IgD-negative memory B cell (primary cell): Measurements from ENCODE around the gene CARMIL1. TPM values are rescaled to one million over a fixed set of nuclear protein-coding genes. Genes with fewer than 3 reads are reported as not detected.
A peak's percentile ranks its signal among the peaks of the same experiment; 100 is the strongest.

Experiments
- H3K27ac Mint-ChIP-seq, 3 donors: one replicate each; pipeline ENCODE4 v1.8.0; 2020 to 2022; ENCODE audit warnings: mild to moderate bottlenecking in 3 of 3, mixed read lengths in 3 of 3, moderate library complexity in 1 of 3
- H3K27me3 Mint-ChIP-seq: one replicate; pipeline ENCODE4 v1.8.0; 2021; ENCODE audit warnings: mixed read lengths
- H3K36me3 Mint-ChIP-seq: one replicate; pipeline ENCODE4 v1.8.0; 2020; ENCODE audit warnings: mild to moderate bottlenecking, mixed read lengths
- H3K4me1 Mint-ChIP-seq, 3 donors: one replicate each; pipeline ENCODE4 v1.8.0; 2020 to 2022; ENCODE audit warnings: mixed read lengths in 3 of 3, mild to moderate bottlenecking in 1 of 3
- H3K4me3 Mint-ChIP-seq, 4 donors: one replicate each; pipeline ENCODE4 v1.8.0; 2020 to 2022; ENCODE audit warnings: mild to moderate bottlenecking in 4 of 4, mixed read lengths in 4 of 4, moderate library complexity in 3 of 4
- H3K9me3 Mint-ChIP-seq, 3 donors: one replicate each; pipeline ENCODE4 v1.8.0; 2020 to 2021; ENCODE audit warnings: mixed read lengths in 3 of 3, mild to moderate bottlenecking in 1 of 3
- polyA plus RNA-seq: library from polyadenylated mRNA; unstranded; fragments of 300-500 nt; fragmentation: Illumina TruSeq; gene quantifications from one replicate; pipeline ENCODE4 v1.2.3, GENCODE V29; 2021

CARMIL1 gene
- polyA plus RNA-seq, 1 donor from 2014 or later = 1.1 TPM

DNA sequence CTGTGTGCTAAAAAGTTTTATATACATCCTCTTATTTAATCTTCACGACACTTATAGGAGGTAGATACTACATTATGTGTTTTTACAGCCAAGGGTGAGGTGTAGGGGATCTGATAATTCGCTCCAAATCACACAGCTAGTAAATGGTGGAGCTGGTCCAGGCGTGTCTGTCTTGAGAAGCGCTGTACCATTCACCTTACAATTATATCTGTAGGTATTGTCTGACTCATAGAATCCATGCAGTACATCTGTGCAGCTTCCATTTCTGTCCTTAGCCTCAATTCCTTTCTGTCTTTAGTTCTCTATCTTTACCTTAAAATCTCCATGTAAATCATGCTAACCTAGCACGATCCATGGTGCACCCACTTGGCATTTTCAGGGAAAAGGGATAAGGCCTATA is 120.7 kb downstream of the CARMIL1 start:
- Mint-ChIP-seq H3K27ac (peak overlapping the region in 1 of 3 donors; percentile 64), H3K4me1 (peaks cover 8 to 36% (median 9%) of the 10 kb centered on the region in 3 donors), H3K9me3 (no peaks in the 10 kb centered on the region), H3K36me3 (peaks cover 1% of the 10 kb centered on the region), H3K4me3 (no peak overlapping the region), H3K27me3 (peaks cover 6% of the 10 kb centered on the region)

DNA sequence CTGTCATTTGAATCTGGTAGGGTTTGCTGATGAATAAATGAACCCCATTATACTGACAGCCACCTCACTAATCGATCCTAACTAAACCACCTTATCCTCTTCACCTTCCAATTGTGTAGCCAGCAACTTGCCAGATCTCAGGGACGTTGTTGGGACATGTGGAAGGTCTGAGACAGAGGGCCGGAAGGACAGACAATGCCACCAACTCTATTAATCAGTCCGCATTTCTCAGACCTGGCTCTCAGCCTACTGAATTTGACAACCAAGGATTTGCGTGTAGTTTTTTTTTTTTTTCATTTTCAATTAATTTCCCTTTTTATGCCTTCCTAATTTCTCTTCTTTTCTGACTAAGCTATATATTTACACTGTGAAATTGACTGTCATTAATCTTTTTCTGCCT is 122.5 kb downstream of the CARMIL1 start:
- Mint-ChIP-seq H3K9me3 (no peaks in the 10 kb centered on the region), H3K4me1 (peaks cover 9 to 34% (median 9%) of the 10 kb centered on the region in 3 donors), H3K27me3 (no peaks in the 10 kb centered on the region), H3K36me3 (no peaks in the 10 kb centered on the region), H3K27ac (no peak overlapping the region), H3K4me3 (no peak overlapping the region)

DNA sequence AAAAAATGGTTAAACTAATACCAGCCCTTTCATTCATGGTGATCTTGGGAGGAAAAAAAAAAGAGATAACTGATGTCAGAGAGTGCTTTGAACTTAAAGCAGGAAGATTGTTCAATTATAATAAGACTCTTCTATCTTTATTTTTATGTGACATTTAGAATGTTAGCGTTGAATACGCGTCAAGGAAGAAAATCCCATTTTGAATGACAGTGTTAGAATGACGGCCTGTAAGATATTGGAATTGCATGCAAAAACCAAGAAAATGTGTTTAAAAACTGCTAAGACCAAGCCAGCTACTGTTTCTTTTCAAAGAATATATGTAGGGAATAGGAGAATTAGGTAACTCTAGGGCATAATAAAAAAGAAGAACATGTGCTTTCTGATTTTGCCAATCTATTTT is 123.0 kb downstream of the CARMIL1 start:
- Mint-ChIP-seq H3K36me3 (no peaks in the 10 kb centered on the region), H3K9me3 (no peaks in the 10 kb centered on the region), H3K27me3 (no peaks in the 10 kb centered on the region), H3K27ac (no peak overlapping the region), H3K4me1 (peaks cover 9 to 34% (median 9%) of the 10 kb centered on the region in 3 donors), H3K4me3 (no peak overlapping the region)

DNA sequence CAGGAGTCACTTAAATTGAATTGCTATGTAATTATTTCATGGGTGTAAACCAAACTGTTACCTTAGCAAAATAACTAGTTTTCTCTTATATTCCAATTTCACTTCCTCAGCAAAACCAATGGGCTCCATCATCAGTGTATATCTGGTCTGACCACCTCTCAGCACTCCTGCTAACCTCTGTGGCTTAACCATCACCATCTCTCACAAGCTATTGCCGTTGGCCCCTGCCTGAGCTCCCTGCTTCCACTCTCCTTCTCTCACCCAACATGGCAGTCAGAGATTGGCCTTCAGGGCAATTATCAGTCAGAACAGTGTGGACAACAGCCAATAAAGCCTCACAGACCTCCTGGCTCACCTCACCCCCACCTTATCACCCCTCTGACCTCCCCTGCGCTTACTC is 124.0 kb downstream of the CARMIL1 start:
- no peaks in the 10 kb centered on the region for H3K9me3 Mint-ChIP-seq
- no peaks in the 10 kb centered on the region for H3K36me3 Mint-ChIP-seq
- peaks cover 9 to 26% (median 9%) of the 10 kb centered on the region in 3 donors for H3K4me1 Mint-ChIP-seq
- peak overlapping the region in 2 of 4 donors; percentile 3 to 4 for H3K4me3 Mint-ChIP-seq
- H3K27me3 Mint-ChIP-seq = no peaks in the 10 kb centered on the region
- no peak overlapping the region for H3K27ac Mint-ChIP-seq

DNA sequence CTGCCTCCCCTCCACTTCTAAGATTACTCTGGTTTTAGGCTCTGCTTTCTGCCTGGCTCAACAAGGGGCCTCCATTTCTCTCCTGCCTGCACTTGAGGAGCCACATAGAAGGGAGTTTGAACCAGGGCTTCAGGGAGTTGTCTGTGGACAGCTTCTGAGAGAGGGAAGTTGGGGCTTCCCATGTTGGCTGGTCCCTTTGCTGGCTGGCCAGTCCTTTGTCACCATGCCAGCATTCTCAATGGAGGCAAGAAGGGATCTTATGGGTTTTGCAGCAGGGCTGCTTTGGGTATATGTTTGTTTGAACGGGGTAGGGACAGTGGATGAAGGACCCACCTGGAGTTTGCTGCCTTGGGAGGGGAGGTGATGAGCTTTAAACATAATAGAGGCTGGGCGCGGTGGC is 124.9 kb downstream of the CARMIL1 start:
- Mint-ChIP-seq H3K27me3 (no peaks in the 10 kb centered on the region), H3K4me3 (no peak overlapping the region), H3K4me1 (peaks cover 9 to 22% (median 9%) of the 10 kb centered on the region in 3 donors), H3K36me3 (no peaks in the 10 kb centered on the region), H3K9me3 (no peaks in the 10 kb centered on the region), H3K27ac (no peak overlapping the region)

DNA sequence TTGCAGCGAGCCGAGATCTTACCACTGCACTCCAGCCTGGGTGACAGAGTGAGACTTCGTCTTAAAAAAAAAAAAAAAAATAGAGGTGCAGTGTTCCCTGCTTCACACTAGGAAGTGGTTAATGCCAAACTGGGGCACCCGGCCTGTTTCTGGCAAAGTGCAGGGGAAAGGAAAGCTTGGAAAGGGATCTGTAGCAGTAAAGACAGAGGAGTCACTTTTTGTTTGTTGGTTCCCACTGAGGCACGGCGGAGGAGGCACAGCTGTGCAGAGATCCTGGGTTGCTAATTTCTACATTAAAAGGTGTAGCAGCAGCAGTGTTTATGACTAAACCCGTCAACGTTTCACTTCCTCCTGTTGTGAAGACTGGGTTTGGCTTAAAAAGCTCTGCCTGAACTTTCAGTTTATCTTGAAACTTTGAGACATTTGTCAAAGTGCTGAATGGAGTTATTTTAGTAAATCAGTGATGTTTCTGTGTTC is 125.6 kb downstream of the CARMIL1 start:
- no peaks in the 10 kb centered on the region for H3K36me3 Mint-ChIP-seq
- H3K4me3 Mint-ChIP-seq = no peak overlapping the region

DNA sequence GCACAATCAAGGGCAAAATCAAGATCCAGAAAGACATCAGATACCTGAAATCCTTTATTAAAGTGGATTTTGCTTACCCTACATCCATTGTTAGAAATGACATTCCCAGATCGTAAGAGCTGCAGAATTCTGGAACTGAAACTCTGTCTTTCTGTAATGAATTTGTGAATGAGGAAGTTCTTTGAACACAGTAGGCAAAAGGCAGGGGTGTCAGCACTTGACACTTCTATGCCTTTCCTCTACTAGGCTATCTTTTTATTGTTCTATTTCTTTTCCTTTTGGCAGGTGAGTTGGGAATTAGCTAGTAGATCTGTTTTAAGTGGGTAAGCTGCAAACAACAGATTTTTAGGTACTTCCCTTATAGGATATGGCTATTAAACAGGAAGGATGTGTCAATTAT is 126.3 kb downstream of the CARMIL1 start:
- H3K27me3 Mint-ChIP-seq = no peaks in the 10 kb centered on the region
- no peaks in the 10 kb centered on the region for H3K36me3 Mint-ChIP-seq
- no peak overlapping the region for H3K4me3 Mint-ChIP-seq
- no peak overlapping the region for H3K27ac Mint-ChIP-seq
- peaks cover 9 to 24% (median 9%) of the 10 kb centered on the region in 3 donors for H3K4me1 Mint-ChIP-seq
- no peaks in the 10 kb centered on the region for H3K9me3 Mint-ChIP-seq

More for the DNA sequence above, 125.6 kb downstream of the CARMIL1 start:
- Mint-ChIP-seq H3K27ac (no peak overlapping the region), H3K27me3 (no peaks in the 10 kb centered on the region), H3K4me1 (peaks cover 9 to 19% (median 9%) of the 10 kb centered on the region in 3 donors), H3K9me3 (no peaks in the 10 kb centered on the region)

DNA sequence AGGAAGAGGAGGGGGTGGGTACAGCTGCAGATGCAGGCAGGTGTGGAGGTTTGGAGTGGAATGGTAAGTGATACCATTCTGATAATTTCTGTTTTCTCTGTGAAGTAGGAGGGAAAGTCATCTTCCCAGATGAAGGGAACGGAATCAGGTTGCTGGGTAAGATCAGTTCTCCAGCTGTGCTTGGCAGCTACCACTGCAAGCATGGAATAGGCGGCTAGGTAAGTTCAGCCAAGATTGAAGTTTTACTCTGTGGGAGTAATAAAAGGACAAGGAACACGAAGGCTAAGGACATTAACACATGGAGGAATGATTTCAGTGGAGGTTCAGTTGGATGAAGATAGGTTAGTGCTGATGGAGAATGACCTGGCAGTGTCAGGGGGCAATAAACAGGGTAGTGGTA is 128.3 kb downstream of the CARMIL1 start:
- no peaks in the 10 kb centered on the region for H3K36me3 Mint-ChIP-seq
- H3K4me1 Mint-ChIP-seq = peaks cover 14 to 33% (median 18%) of the 10 kb centered on the region in 3 donors
- no peaks in the 10 kb centered on the region for H3K9me3 Mint-ChIP-seq
- no peaks in the 10 kb centered on the region for H3K27me3 Mint-ChIP-seq
- H3K4me3 Mint-ChIP-seq = no peak overlapping the region
- H3K27ac Mint-ChIP-seq = no peak overlapping the region

DNA sequence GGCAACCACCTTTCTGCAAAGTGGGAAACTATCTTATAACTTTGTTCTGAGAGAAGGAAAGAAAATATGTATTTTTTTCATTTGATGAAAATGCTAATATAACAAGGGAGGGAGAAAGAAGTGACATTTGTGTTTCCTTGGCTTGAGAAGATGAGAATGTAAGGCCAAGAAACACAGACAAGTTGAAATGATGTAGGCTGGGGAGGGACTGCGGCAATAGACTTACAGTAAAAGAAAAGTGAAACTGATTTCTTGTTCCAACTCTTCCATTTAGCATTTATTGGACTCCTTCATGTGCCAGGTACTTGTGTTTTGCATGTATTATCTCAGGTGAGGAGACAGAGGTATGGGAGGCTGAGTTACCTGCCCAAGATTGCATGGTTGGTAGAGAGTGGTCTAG is 130.9 kb downstream of the CARMIL1 start:
- Mint-ChIP-seq H3K36me3 (no peaks in the 10 kb centered on the region), H3K4me3 (peak overlapping the region in 2 of 4 donors; percentile 55 to 65), H3K4me1 (peaks cover 5 to 29% (median 9%) of the 10 kb centered on the region in 3 donors)

DNA sequence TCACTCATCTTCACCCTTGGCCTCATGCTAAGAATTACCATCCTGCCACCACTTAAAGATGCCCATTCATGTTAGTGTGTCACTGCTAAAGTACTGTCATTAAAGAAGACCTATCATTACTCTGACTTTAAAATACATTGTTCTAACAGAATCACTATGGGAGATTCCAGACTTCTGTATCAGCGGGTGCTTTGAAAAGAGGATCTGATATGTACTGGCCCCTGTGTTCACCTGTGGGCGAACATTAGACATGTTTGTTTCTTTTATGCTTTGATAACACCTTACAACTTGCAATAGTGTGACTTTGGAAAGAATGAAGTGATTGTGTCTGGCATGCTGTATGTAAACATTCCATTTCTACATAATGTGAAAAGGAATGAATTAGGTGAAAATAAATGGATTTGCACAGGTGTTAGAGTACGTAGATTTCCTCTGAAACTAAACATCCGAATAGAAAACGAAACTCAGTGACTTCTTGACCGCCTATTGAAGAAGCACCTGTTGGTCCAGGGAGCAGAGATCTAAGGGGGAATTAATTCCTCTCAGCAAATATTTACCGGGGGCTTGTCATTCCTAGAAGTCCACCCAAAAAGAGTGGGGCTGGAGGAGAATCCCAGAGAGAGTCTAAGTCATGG is 132.3 kb downstream of the CARMIL1 start:
- no peaks in the 10 kb centered on the region for H3K36me3 Mint-ChIP-seq
- no peaks in the 10 kb centered on the region for H3K27me3 Mint-ChIP-seq
- H3K27ac Mint-ChIP-seq = peak overlapping the region in 2 of 3 donors; percentile 47 to 48
- peaks cover 7 to 31% (median 9%) of the 10 kb centered on the region in 3 donors for H3K4me1 Mint-ChIP-seq
- peak overlapping the region in 3 of 4 donors; percentile 13 to 55 (median 38) for H3K4me3 Mint-ChIP-seq
- no peaks in the 10 kb centered on the region for H3K9me3 Mint-ChIP-seq

More for the DNA sequence above, 130.9 kb downstream of the CARMIL1 start:
- Mint-ChIP-seq H3K27me3 (no peaks in the 10 kb centered on the region), H3K9me3 (no peaks in the 10 kb centered on the region), H3K27ac (no peak overlapping the region)

DNA sequence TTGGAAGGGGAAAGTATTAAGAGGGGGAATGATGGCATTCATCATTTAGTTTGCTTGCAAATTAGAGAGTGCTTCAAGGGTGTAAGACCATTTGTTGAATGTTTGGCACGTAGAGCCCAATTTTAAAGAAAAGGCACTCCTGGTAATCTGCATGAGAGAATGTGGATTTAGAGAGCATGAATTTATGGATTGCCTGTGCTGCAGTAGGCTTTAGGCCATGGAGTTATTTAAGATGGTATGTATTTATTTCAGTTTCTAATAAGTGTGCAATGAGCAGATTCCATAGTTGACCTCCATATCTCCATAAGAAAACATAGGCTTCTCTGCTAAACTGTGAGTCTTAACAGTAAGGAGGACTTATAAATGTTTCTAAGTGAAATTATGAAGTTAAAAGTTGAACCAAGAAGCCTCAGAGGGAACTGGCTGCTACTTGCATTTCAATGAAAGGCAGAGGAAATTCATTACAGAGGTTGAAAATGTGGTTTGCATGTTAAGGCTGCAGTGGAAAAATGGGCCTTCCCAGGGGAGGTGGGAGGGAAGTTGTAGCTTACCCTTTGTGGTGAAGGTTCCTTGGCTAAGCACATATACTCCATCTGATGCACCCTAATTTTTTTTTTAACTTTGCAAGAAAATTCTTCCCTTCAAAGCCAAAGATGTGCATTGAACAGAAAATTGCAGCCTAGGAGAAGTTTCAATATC is 134.2 kb downstream of the CARMIL1 start:
- H3K27me3 Mint-ChIP-seq = peaks cover 3% of the 10 kb centered on the region
- no peak overlapping the region for H3K27ac Mint-ChIP-seq
- H3K36me3 Mint-ChIP-seq = no peaks in the 10 kb centered on the region
- H3K9me3 Mint-ChIP-seq = no peaks in the 10 kb centered on the region
- H3K4me3 Mint-ChIP-seq = no peak overlapping the region
- H3K4me1 Mint-ChIP-seq = peaks cover 7 to 31% (median 9%) of the 10 kb centered on the region in 3 donors

DNA sequence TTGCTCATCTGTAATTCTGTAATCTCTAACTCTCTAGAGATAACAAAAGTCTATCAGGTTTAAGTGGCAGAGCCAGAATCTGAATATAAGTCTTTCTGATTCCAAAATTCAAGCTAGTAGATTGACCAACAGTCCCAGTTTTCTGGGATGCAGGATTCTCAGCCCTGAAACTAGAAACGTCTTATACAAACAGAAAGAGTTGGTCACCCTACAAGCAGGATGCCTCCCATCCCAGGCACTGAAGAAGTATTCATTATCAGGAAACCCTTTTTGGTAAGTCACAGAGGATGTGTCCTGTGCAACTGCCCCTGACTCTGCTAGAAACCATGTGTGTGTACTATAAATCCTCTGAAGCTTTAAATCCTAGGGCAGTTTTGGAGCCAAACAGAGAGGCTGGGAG is 135.0 kb downstream of the CARMIL1 start:
- H3K36me3 Mint-ChIP-seq = no peaks in the 10 kb centered on the region
- no peak overlapping the region for H3K4me3 Mint-ChIP-seq
- H3K27me3 Mint-ChIP-seq = peaks cover 3% of the 10 kb centered on the region
- no peaks in the 10 kb centered on the region for H3K9me3 Mint-ChIP-seq
- no peak overlapping the region for H3K27ac Mint-ChIP-seq
- H3K4me1 Mint-ChIP-seq = peaks cover 7 to 29% (median 9%) of the 10 kb centered on the region in 3 donors

DNA sequence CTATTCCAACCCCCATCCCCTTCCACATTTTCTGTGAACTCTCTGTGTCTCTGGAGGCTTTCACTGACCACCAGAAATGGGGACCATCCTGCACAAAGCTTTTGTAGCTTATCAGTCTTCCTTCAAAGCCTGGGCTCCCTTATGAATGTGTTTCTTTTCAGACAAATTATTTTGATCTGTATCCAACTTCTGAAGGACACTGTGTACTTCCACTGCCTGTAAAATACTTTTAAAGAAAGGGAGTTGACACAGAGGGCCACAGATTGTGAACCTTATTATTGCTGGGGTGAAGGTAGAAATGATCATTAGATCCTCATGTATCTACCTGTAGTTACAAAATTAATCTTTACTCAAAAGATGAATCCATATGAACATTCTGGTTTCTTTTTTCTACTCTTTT is 135.6 kb downstream of the CARMIL1 start:
- Mint-ChIP-seq H3K9me3 (no peaks in the 10 kb centered on the region), H3K27ac (no peak overlapping the region), H3K27me3 (peaks cover 3% of the 10 kb centered on the region), H3K4me3 (no peak overlapping the region), H3K4me1 (peaks cover 7 to 31% (median 9%) of the 10 kb centered on the region in 3 donors), H3K36me3 (no peaks in the 10 kb centered on the region)

DNA sequence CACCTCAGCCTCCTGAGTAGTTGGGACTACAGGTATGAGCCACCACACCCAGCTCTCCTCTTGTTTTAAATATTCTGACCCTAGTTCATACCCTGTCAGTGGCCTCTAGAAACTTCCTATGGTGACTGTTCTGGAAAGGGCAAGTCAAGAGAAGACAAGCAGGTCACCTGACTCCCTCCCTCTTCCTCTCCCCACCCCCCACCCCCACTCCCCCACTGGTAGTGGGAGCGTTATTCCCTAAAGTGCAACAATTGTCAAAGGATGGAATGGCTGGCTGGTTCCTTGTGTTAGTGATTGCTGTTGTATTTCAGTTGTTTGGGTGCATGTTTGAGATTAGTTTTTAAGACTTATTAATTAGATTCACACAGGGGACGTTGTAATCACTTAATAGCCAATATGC is 136.1 kb downstream of the CARMIL1 start:
- Mint-ChIP-seq H3K4me1 (peaks cover 7 to 27% (median 9%) of the 10 kb centered on the region in 3 donors), H3K9me3 (peaks cover 0 to 3% (median 0%) of the 10 kb centered on the region in 3 donors), H3K27me3 (peaks cover 3% of the 10 kb centered on the region), H3K36me3 (no peaks in the 10 kb centered on the region), H3K27ac (no peak overlapping the region), H3K4me3 (no peak overlapping the region)

DNA sequence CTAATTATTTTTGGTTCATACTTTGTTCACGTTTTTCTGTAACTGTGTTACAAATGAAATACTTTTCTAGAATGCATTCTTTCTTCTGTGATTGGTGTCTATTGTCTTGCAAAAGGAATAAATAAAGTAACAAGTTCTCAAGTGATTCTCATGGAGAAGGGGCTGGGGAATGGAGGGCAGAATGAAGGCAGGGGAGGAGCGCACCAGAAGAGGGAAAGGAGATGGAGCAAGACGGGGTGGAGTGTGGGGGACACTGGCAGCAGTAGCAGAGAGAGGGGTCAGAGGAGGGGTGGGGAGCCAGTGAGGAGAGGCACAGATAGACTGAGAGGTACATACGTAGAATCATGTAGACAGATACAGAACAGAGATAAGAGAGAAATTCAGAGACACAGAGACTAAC is 136.5 kb downstream of the CARMIL1 start:
- Mint-ChIP-seq H3K4me3 (peak overlapping the region in 1 of 4 donors; percentile 59), H3K4me1 (peaks cover 7 to 26% (median 9%) of the 10 kb centered on the region in 3 donors), H3K36me3 (no peaks in the 10 kb centered on the region), H3K27me3 (peaks cover 3% of the 10 kb centered on the region), H3K9me3 (peaks cover 0 to 3% (median 0%) of the 10 kb centered on the region in 3 donors), H3K27ac (no peak overlapping the region)
